HCT116 (cell line): ENCODE results near the gene CDC6. TPM values are rescaled to one million over a fixed set of nuclear protein-coding genes. Genes with fewer than 3 reads are reported as not detected.

Experiments used
- ATAC-seq: fragments of 200-7000 bp; cut with Tn5 transposase; 2 replicates; pipeline ENCODE4 v1.9.1; 2020; ENCODE audit warnings: mild to moderate bottlenecking, moderate library complexity
- BruUV-seq: library from RNA; stranded (reverse); fragments of 400-500 nt; replicated peaks from 2 replicates; lab custom pipeline; 2021; lab: Mats Ljungman, UMichigan
- CTCF ChIA-PET: fragments of 300-600 bp; sonication (Branson Sonifier 250); formaldehyde crosslinking; loops from one replicate; lab custom pipeline; 2021; ENCODE audit warnings: antibody characterized with exemption; lab: Charles Lee
- POLR2A ChIA-PET: fragments of 300-600, 350-600 bp; sonication (Branson Sonifier 250); formaldehyde crosslinking; loops from one replicate; lab custom pipeline; 2021; ENCODE audit warnings: antibody characterized with exemption; lab: Charles Lee
- RAD21 ChIA-PET, 2 experiments: fragments of 300-600 bp; sonication (Branson Sonifier 250); formaldehyde crosslinking; loops; one replicate each; lab custom pipeline; 2023; ENCODE audit warnings: low total read pairs in 2 of 2; ENCODE audit not compliant: uncharacterized antibody in 2 of 2, unreplicated experiment in 2 of 2, low non-redundant PET in 1 of 2; lab: Charles Lee
- DNase-seq: peaks from one replicate; pipeline ENCODE4 v3.0.0-alpha.2; 2010; ENCODE audit warnings: low read depth, low spot score
- H2AFZ ChIP-seq: fragments of 200-600 bp; shearing (Covaris generic), sonication (generic); 2 replicates; pipeline ENCODE4 v1.6.1; 2017; ENCODE audit warnings: low read depth, mixed run types, mixed read lengths, antibody characterized with exemption, low read length; ENCODE audit not compliant: poor library complexity, severe bottlenecking
- H3K27ac ChIP-seq: 2 replicates; pipeline ENCODE4 v1.5.1; 2012; ENCODE audit warnings: low read depth, low read length
- H3K27me3 ChIP-seq: fragments of 200-600 bp; sonication (generic); 2 replicates; pipeline ENCODE4 v1.6.1; 2016; ENCODE audit warnings: mixed run types, low read length, mixed read lengths; ENCODE audit not compliant: insufficient read depth
- H3K36me3 ChIP-seq, 2 experiments: fragments of 200-500 bp in 1 of 2; fragments of 200-600 bp in 1 of 2; sonication (Bioruptor generic) in 1 of 2; sonication (generic) in 1 of 2; 2 replicates each; pipeline versions ENCODE4 v1.5.1 to v1.6.1; 2014 to 2016; ENCODE audit warnings: low read length in 2 of 2, inconsistent platforms in 1 of 2, mixed read lengths in 1 of 2, mixed run types in 1 of 2; ENCODE audit not compliant: insufficient read depth in 2 of 2, control insufficient read depth in 1 of 2
- H3K4me1 ChIP-seq, 2 experiments: fragments of 200-600 bp in 1 of 2; sonication (generic) in 1 of 2; 2 replicates each; pipeline versions ENCODE4 v1.5.1 to v1.6.1; 2012 to 2017; ENCODE audit warnings: low read length in 2 of 2, inconsistent platforms in 1 of 2, mild to moderate bottlenecking in 1 of 2, mixed read lengths in 1 of 2, mixed run types in 1 of 2, moderate library complexity in 1 of 2; ENCODE audit not compliant: insufficient read depth in 2 of 2, control insufficient read depth in 1 of 2
- H3K4me2 ChIP-seq: fragments of 200-600 bp; sonication (generic); 2 replicates; pipeline ENCODE4 v1.6.1; 2017; ENCODE audit warnings: mixed run types, low read length, mixed read lengths
- H3K4me3 ChIP-seq, 2 experiments: fragments of 200-600 bp in 1 of 2; sonication (generic) in 1 of 2; replicated peaks in 1 of 2; 2 replicates each; pipeline ENCODE4 v1.5.1; 2011 to 2016; ENCODE audit warnings: low read length in 2 of 2, control low read depth in 1 of 2, low read depth in 1 of 2, mild to moderate bottlenecking in 1 of 2, mixed read lengths in 1 of 2, mixed run types in 1 of 2
- H3K79me2 ChIP-seq: fragments of 200-600 bp; sonication (generic); 2 replicates; pipeline ENCODE4 v1.6.1; 2017; ENCODE audit warnings: mild to moderate bottlenecking, mixed run types, low read length, moderate library complexity, mixed read lengths; ENCODE audit not compliant: insufficient read depth
- H3K9ac ChIP-seq: fragments of 200-600 bp; sonication (generic); 2 replicates; pipeline ENCODE4 v1.6.1; 2016; ENCODE audit warnings: low read length, mixed read lengths
- H3K9me2 ChIP-seq: fragments of 200-600 bp; sonication (generic), shearing (Covaris generic); 2 replicates; pipeline ENCODE4 v1.6.1; 2017; ENCODE audit warnings: mixed run types, mild to moderate bottlenecking, moderate library complexity; ENCODE audit not compliant: insufficient read depth
- H3K9me3 ChIP-seq, 2 experiments: fragments of 200-500 bp in 1 of 2; fragments of 200-600 bp in 1 of 2; sonication (Bioruptor generic) in 1 of 2; sonication (generic) in 1 of 2; 2 replicates each; pipeline ENCODE4 v1.6.1; 2014 to 2017; ENCODE audit warnings: low read length in 2 of 2, mixed read lengths in 2 of 2, inconsistent platforms in 1 of 2, low read depth in 1 of 2, mild to moderate bottlenecking in 1 of 2, mixed run types in 1 of 2, moderate library complexity in 1 of 2; ENCODE audit not compliant: control insufficient read depth in 1 of 2, insufficient read depth in 1 of 2
- H4K20me1 ChIP-seq: fragments of 200-600 bp; sonication (generic), shearing (Covaris generic); 2 replicates; pipeline ENCODE4 v1.6.1; 2017; ENCODE audit warnings: mixed run types, mild to moderate bottlenecking, moderate library complexity; ENCODE audit not compliant: insufficient read depth
- CBX3 ChIP-seq: IDR thresholded peaks from 2 replicates; pipeline ENCODE4 v1.6.1; 2012; ENCODE audit warnings: low read depth
- CEBPB ChIP-seq: IDR thresholded peaks from 2 replicates; pipeline ENCODE4 v1.6.1; 2012; ENCODE audit warnings: low read depth
- EGR1 ChIP-seq: IDR thresholded peaks from 2 replicates; pipeline ENCODE4 v1.6.1; 2012; ENCODE audit warnings: low read depth
- EZH2 ChIP-seq: fragments of 200-600 bp; sonication (generic); IDR thresholded peaks from 2 replicates; pipeline ENCODE4 v1.6.1; 2017; ENCODE audit warnings: antibody characterized with exemption, mixed run types
- FOSL1 ChIP-seq: IDR thresholded peaks from 2 replicates; pipeline ENCODE4 v1.6.1; 2012; ENCODE audit warnings: low read depth
- MAX ChIP-seq: IDR thresholded peaks from 2 replicates; pipeline ENCODE4 v1.6.1; 2012
- POLR2A ChIP-seq: IDR thresholded peaks from 2 replicates; pipeline ENCODE4 v1.7.0; 2011; ENCODE audit warnings: borderline replicate concordance; ENCODE audit not compliant: insufficient read depth, insufficient read length; ENCODE audit errors: extremely low read depth
- RAD21 ChIP-seq: IDR thresholded peaks from 2 replicates; pipeline ENCODE4 v1.6.1; 2012; ENCODE audit warnings: low read depth, mild to moderate bottlenecking
- SIN3A ChIP-seq: IDR thresholded peaks from 2 replicates; pipeline ENCODE4 v1.6.1; 2012; ENCODE audit warnings: low read depth
- TCF7L2 ChIP-seq: IDR thresholded peaks from 2 replicates; pipeline ENCODE4 v1.7.0; 2011; ENCODE audit warnings: borderline replicate concordance, inconsistent platforms; ENCODE audit not compliant: insufficient read depth, insufficient read length; ENCODE audit errors: extremely low read depth
- intact Hi-C: fragments of 100-400 bp; cut with micrococcal nuclease; formaldehyde crosslinking; loops from 2 replicates; pipeline ENCODE4 v1.10.0; 2022
- total RNA-seq: library from RNA; stranded (reverse); gene quantifications from one replicate; pipeline ENCODE4 v1.2.1, GENCODE V29; 2021; ENCODE audit not compliant: unreplicated experiment
- TF ChIP-seq, protein P1 (sequence below): IDR thresholded peaks from 2 replicates; pipeline ENCODE4 v1.6.1; 2012; ENCODE audit warnings: low read depth
- TF ChIP-seq, protein P2 (sequence below): IDR thresholded peaks from 2 replicates; pipeline ENCODE4 v1.6.1; 2012

Gene CDC6
- total RNA-seq, 1 experiment from 2014 or later = 117 TPM

- no peak for DNase-seq
- ChIA-PET RAD21 (no interaction called here), POLR2A (no interaction called here), CTCF (no interaction called here)
- Histone ChIP-seq H4K20me1 (no peaks in the 10 kb centered on the region), H3K9ac (no peak overlapping the region), H3K27me3 (no peaks in the 10 kb centered on the region), H3K4me3 (no peak overlapping the region), H2AFZ (no peak overlapping the region), H3K9me2 (no peaks in the 10 kb centered on the region), H3K9me3 (no peaks in the 10 kb centered on the region), H3K27ac (no peak overlapping the region), H3K4me1 (peaks cover 0 to 4% of the 10 kb centered on the region in 2 experiments; a peak in 3 of 4 replicates), H3K36me3 (peaks cover 23 to 34% of the 10 kb centered on the region in 2 experiments; a peak in 3 of 4 replicates), H3K79me2 (peaks cover 18% of the 10 kb centered on the region), H3K4me2 (no peak overlapping the region)
- no peak for ATAC-seq
- no TSS peak for BruUV-seq
- intact Hi-C loops = no loop called here
- no peak for TF ChIP-seq EGR1
- no peak for TF ChIP-seq MAX
- TF ChIP-seq CBX3 = no peak
- TF ChIP-seq RAD21 = no peak
- no peak for TF ChIP-seq POLR2A
- TF ChIP-seq, protein P1, sequence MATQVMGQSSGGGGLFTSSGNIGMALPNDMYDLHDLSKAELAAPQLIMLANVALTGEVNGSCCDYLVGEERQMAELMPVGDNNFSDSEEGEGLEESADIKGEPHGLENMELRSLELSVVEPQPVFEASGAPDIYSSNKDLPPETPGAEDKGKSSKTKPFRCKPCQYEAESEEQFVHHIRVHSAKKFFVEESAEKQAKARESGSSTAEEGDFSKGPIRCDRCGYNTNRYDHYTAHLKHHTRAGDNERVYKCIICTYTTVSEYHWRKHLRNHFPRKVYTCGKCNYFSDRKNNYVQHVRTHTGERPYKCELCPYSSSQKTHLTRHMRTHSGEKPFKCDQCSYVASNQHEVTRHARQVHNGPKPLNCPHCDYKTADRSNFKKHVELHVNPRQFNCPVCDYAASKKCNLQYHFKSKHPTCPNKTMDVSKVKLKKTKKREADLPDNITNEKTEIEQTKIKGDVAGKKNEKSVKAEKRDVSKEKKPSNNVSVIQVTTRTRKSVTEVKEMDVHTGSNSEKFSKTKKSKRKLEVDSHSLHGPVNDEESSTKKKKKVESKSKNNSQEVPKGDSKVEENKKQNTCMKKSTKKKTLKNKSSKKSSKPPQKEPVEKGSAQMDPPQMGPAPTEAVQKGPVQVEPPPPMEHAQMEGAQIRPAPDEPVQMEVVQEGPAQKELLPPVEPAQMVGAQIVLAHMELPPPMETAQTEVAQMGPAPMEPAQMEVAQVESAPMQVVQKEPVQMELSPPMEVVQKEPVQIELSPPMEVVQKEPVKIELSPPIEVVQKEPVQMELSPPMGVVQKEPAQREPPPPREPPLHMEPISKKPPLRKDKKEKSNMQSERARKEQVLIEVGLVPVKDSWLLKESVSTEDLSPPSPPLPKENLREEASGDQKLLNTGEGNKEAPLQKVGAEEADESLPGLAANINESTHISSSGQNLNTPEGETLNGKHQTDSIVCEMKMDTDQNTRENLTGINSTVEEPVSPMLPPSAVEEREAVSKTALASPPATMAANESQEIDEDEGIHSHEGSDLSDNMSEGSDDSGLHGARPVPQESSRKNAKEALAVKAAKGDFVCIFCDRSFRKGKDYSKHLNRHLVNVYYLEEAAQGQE = no peak
- no peak for TF ChIP-seq EZH2
- no peak for TF ChIP-seq CEBPB
- no peak for TF ChIP-seq SIN3A
- TF ChIP-seq, protein P2, sequence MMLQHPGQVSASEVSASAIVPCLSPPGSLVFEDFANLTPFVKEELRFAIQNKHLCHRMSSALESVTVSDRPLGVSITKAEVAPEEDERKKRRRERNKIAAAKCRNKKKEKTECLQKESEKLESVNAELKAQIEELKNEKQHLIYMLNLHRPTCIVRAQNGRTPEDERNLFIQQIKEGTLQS = no peak
- TF ChIP-seq TCF7L2 = no peak
- TF ChIP-seq FOSL1 = no peak
Observed at GRCh38 chr17:40259505-40259904, 28.2 kb upstream of the CDC6 start.
